GM19240 (cell line): Measurements from ENCODE around the gene PRAC1.

Experiments
- DNase-seq: peaks from one replicate; pipeline ENCODE4 v3.0.0; 2011; ENCODE audit warnings: low spot score; ENCODE audit not compliant: insufficient read length

Gene PRAC1

DNA sequence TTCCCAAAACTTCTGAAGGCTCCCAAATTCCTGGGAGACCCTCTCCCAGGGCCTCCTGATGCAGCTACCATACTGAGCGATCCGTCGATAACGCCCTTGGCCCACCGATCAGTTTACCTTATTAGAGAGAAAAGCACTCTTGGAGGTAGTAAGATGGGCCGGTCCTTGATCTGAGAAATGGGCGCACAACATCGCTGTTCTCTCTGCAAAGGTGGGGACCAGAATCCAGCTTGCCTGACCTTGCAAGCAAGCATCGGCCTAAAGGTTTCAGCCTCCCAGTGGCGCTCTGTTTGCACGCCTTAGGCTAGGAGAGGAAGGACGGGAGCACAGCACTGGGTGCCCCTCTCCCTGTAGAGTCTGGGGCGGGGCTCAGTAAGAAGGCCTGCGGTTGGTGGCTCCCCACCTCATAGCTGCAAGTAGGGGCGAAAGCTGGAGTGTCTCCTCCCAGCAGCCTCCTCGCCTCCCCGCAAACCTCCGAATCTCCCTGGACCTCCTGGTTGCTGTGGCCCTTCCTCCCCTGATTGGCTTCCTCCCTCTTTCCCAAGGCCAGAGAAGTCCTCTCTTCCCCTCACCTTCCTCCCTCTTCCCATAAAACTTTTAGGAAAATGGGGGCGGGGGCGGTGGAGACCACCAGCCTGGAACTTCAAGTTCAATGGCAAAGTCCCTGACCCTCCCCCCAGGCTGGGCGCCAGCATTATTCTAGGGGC lies at the start of gene PRAC1:
Gene PRAC1, minus strand, starts transcription at position 318 of the 707 bp plus-strand sequence. Its CDS starts 126 bp downstream, at position 192.
- DNase-seq, result no peak

DNA sequence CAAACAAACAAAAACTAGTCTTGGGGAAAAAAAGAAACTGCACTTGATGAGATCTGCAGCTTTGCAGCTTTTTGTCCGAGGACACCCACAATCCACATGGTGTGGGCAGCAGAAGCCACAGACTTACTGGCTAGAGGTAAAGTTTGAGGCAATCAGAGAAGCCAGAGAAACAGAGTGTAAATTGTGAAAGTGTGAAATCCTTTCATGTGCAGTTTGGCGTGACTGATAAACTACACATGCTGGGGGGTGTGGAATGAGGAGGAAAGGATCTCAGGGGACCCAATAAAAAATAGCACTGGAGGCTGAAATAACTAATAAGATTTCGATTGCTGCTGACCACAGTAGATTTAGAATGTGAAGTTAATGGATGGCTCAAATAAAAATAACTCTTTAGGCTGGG lies 48.6 kb upstream of the PRAC1 start:
- DNase-seq, result no peak

DNA sequence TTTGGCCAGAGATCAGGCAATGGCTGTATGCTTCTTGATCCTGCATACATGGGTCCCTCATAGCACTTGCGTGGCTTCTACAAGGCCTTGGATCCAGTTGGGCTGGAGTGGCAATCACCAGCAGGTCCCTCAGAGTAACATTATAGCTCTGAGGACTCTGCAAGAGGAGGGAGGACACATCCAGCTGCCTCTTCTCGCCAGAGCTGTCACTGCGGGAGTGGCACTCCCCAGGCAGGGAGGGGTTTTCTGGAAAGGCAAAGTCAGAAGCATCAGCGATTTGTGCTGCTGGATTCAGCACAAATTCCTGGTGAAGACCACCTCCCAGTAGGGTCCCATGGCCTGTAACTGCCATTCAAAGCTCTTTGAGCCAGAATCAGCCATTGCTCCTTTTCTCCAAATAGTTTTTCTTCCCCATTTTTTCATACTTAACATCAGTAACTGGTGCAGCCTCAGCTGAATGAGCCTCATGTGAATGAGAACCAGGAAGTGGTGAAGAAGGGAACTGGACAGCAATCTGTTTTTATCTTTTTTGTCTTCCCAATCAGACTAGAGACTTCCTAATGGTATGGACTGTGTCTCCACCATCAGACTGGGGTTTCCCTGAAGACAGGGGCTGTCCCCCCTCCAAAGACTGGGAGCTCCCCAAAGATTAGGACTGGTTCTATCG lies 46.8 kb upstream of the PRAC1 start:
- no peak for DNase-seq

DNA sequence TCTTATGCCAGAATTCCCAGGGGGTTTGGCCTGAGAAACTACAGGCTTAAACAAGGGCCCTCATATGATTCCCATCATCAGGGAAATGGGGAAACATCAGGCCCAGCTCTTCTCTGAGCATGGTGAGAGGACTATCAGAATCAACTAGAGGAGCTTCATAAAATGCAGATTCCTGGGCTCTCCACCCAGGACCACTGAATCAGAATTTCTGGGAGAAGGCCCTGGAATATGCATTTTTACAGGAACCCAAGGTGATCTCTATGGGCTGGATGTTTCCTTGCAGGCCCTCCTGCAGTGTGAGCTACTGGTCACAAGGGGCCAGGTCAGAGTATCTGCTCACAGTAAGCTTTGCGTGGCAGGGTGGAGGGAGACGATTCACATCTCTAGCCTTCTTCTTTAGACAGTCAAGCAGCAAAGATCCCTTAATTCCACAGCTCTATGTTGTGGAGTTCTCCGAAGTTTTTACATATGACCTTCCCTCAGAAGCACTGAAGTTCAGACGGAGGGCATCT lies 45.0 kb upstream of the PRAC1 start:
- DNase-seq, result no peak

DNA sequence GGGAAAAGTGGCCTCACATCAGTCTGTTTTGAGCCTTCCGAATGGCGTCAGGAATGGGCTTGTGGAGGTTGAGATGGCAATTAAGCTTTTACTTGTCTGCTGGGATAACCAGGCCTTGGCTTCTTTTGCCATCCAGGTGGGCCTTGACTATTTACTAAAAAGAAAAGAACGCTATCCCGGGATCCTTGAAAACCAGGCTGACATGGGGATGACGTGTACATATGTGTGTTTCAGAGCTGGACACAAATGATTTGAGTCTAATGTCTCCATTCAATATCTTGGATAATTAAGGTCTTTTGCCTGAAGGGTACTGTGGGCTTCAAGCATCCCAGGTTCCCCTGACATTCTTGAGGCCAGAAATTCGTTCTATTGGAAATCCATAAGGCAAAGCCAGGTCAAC lies 38.8 kb upstream of the PRAC1 start:
- no peak for DNase-seq

DNA sequence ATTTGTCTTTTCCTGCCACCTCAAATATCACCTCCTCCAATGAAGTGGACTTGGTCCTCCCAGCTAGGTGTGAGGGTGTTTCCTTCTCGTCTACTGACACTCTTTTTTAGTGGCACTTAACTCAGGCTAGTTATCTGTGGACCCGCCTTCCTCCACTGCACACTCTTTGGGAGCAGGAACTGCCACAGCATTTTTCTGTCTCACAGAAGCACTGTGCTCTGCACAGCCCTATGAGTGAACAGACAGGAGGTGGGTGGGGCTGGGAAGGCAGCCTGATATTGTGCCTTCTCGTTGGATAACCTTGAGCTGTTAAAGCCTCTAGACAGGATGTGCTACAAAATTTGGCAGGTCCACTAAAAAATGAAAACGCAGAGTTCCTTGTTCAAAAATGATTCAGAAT lies 38.1 kb upstream of the PRAC1 start:
- no peak for DNase-seq

DNA sequence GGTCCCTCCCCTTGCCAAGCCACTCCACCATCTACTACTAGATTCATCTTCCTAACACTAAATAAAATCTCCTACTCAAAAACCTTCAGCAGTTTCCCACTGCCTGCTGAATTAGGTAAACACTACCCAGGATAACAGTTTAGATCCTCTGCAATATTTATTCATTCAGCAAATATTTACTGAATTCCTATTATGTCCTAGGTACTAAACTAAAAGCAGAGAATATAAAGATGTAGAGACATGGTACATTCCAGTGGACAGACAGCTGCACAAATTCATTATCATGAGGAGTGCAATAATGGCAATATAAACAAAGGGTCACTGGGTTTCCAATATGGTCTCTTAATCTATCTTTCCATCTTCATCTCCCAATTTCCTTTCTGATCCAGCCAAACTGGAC lies 37.0 kb upstream of the PRAC1 start:
- DNase-seq, result no peak

DNA sequence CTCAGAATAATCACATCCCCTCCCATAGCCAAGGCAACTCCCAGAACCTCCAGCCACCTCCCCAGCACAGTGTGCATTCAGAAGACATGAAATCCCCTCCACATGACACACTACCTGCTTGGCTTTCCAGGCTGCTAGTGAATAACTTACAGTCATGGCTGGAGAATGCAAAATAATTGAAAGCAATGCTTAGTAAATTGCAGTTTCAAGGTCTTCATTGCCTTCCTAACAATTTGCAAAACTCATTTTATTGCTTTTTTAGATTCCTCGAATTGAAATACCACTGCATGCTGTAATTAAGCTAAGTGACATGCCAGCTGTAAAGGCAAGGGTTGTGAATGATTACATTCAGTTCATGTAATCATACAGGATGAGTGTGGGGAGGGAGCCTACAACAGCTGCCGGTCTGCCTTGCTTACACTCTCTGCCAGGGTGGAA lies 35.2 kb upstream of the PRAC1 start:
- no peak for DNase-seq

DNA sequence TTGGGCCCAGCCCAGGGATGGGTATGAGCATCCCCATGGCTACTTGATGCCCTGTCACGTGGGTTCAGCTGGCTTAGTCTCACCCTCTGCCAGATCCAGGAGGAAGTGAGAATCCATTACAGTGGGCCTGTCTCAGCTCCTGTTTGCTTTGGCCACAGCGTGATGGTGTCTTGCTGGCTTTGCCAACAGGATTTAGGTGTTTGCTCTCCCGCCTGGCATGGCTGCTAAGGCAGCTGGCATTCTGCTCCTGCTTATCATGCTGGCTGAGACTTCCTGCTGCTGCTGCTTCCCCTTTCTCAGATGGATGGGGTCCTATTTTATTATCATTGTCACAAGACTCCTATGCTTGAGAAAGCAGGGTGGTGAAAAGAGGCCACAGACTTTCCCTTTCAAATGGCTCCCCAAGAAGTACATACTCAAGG lies 34.5 kb upstream of the PRAC1 start:
- DNase-seq, result no peak

DNA sequence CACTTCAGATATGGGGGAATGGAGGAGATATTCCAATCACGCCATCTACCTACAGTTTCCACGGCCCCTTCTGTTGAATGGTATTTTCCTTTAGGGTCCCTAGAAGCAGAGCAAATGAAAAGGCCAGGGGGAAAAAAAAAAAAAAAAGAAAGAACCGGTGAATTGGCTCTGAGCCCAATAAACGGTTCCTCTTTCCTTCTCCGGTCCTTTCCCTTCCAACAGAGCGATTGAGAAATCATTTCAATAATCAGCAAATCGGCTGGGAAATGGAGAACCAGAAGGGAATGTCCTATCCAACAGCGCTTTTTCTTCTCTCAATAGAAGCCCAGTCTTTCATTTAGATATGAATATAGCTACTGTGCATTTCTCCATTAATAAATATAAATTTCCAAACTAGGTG lies 33.0 kb upstream of the PRAC1 start:
- DNase-seq, result no peak

DNA sequence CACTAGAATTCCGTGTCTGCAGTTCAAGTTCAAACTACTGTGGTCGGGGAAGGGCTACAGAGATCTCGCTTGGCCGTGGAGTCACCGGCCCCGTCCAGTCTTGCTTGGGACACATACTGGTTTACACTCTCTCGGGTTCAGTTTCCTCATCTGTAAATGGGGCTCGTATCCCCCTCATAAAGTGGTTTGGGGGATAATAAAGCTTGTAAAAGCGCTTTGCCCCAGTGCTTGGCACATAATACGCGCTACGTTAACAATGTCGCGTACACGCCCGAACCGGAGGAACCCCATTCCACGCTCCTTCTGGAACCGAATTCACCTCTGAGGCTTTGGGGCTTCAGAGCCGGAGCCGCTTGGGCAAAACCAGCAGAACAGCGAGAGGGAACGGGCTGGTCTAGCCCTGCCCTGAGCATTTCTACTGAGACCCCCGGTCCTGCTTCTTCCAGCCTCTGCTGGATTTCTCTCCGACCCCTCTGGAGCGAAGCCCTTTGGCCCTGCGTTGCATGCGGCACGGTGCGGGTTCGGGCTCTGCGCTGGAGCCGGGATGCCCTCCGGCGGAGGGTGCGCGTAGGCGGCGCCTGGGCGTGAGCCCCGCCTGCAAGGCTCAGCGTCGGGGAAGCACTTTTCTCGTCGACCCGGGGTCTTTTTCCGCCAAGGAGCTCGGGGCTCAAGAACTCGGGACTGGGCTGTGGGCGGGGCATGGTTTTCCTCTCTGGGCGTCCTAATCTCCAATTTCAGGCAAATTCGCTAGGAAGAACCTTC lies 32.4 kb upstream of the PRAC1 start:
- DNase-seq, result no peak

DNA sequence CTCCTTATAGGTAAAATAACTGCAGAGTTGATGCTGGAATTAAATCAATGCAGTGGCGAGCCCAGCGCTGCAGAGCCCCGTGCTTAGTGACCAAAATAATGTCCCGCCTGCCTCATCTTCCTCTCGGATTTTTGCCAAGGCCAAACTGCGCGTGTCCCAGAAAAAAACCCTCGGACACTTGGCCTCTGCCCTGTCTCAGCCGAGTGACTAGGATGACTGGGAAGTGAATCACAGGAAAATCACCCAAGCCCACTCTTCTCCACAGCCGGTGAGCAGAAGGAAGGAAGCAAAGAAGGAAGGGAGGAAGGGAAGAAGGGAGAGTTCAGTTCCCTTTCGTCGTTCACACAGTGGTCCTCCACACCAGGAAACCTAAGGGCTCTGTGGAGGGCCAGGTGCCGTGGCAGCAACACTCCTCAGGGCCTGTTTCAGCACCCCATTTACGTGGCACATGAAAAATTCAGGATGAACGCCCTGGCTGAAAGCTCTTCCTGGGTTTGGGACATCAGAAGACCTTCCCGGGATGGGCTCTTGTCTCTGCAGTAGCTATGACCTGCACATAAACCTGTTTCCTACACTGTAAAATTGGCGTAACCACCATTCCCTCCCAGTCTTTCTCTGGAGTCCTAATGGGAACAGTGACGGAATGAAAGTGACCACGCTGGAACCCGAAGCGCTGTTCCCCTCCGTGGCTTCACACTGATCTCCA lies 31.6 kb upstream of the PRAC1 start:
- no peak for DNase-seq

DNA sequence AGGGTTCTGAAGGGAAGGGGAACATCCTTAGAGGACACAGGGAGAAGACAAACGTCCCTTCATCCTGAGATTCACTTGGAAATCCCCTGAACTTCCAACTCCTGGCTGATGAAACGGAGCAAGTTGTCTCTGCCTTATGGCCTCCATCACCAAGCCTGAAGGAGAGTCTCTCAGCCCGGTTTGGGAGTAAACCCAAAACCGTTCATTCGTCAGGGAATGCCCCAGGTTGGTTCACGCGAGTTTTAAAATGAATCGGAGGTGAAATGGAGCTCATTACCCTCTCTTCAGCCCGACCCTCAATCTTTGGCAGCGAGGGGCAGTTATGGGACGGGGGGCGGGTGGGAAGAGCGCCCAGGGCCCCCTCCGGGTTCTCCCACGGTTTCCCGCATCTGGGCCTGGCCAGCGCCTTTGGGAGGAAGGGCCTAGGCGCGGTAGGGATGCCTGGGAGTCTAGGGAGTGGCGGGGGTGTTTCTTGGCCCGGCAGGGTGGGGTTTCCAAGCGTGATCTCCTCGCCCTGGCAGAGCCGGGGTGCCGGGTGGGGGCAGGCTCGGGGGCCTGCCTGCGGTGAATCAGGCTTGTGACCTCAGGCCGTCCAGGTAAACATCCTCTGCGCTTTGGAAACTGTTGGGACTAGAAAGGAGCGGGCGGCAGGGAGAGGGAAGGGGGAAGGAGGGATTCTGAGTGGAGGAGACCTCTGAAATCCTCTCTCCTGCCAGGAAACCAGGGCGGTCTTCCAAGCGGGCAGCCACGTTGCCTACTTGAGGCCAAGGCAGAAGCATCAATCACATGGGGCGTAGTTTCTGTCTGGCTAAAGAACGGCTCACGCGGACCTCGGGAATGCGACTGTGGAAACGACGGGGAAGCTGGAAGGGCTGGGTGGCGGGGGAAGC lies 30.3 kb upstream of the PRAC1 start:
- no peak for DNase-seq

DNA sequence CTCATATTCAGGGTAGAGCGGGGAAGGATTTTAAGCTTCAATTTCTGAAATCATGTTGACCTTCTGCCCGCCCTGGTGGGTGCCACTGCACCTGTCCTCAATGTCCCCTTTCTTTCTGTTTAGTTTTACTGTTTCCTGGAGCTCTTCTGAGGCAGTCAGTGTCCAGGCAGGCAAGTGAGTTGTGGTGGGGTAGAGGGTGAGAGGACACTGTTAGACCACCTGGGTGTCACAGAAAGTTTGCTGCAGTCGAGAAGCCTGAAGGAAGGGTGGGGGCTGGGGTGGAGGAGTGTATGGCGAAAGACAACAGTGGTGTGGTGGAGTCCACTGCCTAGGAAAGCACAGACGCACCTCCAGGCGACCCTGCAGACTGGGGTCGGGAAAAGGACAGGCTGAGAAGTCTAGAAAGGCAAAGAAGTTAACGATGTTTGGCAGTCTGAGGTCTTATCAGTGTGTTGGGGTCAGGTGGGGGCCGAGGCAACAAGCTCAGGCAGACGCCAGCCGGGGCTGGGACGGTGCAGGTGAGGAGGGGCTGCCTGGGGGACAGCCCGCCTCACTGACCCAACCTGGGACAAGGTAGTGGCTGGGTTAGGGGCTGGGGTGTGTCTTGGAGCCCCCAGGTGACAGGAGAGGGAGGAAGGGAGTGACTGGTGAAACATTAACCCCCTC lies 29.5 kb upstream of the PRAC1 start:
- DNase-seq, result no peak

DNA sequence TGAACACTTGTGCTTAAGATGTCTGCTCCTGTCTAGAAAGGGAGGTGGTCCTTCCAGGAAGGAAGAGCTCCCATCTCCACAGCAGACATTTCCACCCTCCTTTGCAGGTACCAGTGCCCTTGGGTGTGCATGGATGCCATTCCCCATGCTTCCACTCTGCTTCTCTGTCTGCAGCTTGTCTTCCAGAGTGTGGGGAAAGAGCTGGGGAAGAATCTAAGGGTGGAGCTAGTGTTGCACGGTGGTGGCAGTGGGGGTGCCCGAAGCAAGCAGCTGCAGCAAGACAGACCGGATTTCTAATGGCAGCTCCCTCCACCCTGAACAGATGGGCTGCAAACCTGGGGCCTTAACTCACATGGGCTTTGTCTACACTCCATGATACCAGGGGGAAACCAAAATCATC lies 28.9 kb upstream of the PRAC1 start:
- no peak for DNase-seq

DNA sequence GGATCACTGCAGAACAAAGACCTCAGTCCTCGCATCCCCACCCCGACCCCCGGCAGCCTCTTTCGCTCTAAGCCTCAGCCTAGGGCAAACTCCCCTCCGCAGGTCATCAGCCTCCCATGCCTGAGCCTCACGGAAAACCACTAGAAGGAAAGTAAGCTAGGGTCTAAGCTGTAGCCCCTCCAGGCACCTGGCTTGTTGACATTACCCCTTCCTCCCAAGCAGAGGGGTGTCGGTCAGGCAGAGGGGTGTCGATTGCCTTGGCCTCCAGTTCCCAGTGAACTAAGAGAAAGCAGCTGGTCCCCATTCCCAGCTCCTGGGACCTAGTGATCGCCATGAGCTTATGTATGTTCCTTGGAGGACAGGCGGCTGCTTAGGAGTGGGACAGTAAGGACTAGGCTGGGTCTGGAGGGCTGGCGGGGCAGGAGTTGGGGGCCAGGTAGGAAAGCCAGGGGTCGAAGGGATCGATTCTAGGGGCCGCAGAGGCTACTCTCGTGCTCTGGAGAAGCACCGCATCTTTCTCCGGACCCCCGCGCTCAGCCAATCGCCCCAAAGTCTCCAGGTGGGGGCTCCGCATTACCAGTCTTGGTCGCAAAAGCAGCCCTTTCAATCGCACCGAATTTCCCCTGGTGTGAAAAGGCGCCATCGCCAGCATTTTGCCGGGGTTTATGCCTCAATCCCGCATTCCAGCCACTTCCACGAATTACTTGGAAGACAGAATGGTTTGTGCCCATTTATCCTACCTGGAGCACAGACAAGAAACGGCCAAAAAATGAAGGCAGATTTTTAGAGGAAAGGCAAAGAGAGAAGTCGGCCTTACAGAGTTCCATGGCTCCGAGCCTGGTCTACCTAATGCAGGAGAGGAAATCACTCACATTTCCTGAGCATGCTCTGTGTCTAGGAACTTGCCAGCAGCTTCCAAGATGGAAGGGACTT lies 27.6 kb upstream of the PRAC1 start:
- DNase-seq, result no peak

DNA sequence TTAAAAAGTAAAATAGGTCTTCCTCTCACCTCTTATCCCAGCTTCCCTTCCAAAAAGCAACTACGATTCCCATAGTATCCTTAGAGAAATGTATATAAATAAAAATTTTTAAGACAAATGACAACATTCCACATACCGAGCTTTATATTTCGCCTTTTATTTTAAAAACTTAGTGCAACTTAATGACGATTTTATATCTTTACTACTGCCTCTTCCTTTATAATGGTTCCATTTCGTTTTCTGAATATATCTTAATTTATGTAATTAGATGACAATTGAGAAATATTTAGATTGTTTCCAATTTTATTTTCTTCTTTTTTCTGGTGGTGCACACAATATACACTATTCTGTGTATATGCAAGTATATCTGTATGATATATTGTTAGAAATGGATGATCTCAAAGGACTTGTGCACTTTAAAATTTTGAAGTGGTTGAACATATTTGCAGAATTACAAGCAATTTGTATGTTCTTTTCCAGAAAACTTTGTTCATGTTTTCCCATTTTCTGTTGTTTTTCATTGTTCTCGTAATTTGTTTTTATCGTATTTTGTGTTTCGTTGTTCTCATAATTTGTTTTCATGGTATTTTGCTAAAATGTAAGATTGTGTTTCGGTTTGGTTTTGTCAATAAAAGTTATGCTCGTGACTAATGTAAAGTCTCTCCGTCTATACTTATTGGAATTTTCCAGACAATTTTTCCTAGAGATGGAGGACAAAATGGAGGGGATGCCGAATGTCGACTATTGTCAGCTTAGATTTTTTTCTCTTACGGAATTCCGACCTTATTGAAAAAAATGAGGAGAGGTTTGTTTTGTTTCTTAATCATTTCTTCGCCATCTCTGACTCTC lies 26.6 kb upstream of the PRAC1 start:
- no peak for DNase-seq
